Ovary (tissue), 9 donors: ENCODE measurements around the gene MYO3B. TPM values are rescaled to one million over a fixed set of nuclear protein-coding genes. Genes with fewer than 3 reads are reported as not detected.

Source experiments
- DNase-seq, 5 donors: peaks; one replicate each; pipeline ENCODE4 v3.0.0-alpha.2; 2019 to 2020
- H3K27ac ChIP-seq, 2 donors: fragments of 200-600 bp; one replicate each; pipeline versions ENCODE4 v1.5.1 to v1.8.0; 2019 to 2022
- H3K27me3 ChIP-seq: fragments of 200-600 bp; one replicate; pipeline ENCODE4 v1.8.0; 2022
- H3K36me3 ChIP-seq: fragments of 200-600 bp; sonication (generic); one replicate; pipeline ENCODE4 v1.5.1; 2019
- H3K4me1 ChIP-seq: one replicate; pipeline ENCODE4 v1.8.1; 2013; ENCODE audit warnings: mild to moderate bottlenecking, moderate library complexity; ENCODE audit not compliant: insufficient read depth
- H3K4me3 ChIP-seq: fragments of 200-600 bp; sonication (generic); one replicate; pipeline ENCODE4 v1.5.1; 2017
- H3K9me3 ChIP-seq, 2 donors: fragments of 200-600 bp in 1 of 2; sonication (generic) in 1 of 2; one replicate each; pipeline versions ENCODE4 v1.5.1 to v1.8.1; 2013 to 2019; ENCODE audit warnings: mild to moderate bottlenecking in 1 of 2, moderate library complexity in 1 of 2
- CTCF ChIP-seq, 3 donors: fragments of 450-650 bp in 2 of 3; fragments of 200-600 bp in 1 of 3; IDR thresholded peaks; one replicate each; pipeline versions ENCODE4 v1.5.1 to v1.8.0; 2016 to 2022; ENCODE audit warnings: antibody characterized with exemption in 3 of 3, mild to moderate bottlenecking in 1 of 3
- EP300 ChIP-seq: sonication (generic); formaldehyde crosslinking; IDR thresholded peaks from one replicate; pipeline ENCODE4 v1.6.1; 2017; ENCODE audit warnings: antibody characterized with exemption
- POLR2A ChIP-seq: fragments of 450-650 bp; IDR thresholded peaks from one replicate; pipeline ENCODE4 v1.6.1; 2017; ENCODE audit warnings: antibody characterized with exemption, mild to moderate bottlenecking, moderate library complexity
- WGBS, 3 donors: extraction: QIAGEN DNeasy Blood & Tissue Kit in 1 of 3; methylation state at CpG; one replicate each; pipeline versions ENCODE4 v1.1.5 to v1.1.7; 2013 to 2017; 5-methylcytosine and 5-hydroxymethylcytosine counted together
- intact Hi-C, 4 donors: fragments of 100-400 bp; cut with DNase I; formaldehyde crosslinking; loops; one replicate each; pipeline versions ENCODE4 v1.11.0 to v1.15.1; 2022 to 2023
- polyA plus RNA-seq, 2 donors: library from polyadenylated mRNA; stranded (reverse); fragments of 200-250 nt in 1 of 2; fragments of 350-450 nt in 1 of 2; fragmentation: Illumina TruSeq in 1 of 2; extraction: RNeasy Lipid Tissue Mini Kit (QIAGEN cat#74804) in 1 of 2; gene quantifications; one replicate each; pipeline ENCODE4 v1.2.3, GENCODE V29; 2013 to 2014
- total RNA-seq, 7 donors: library from RNA; depleted of rRNA in 2 of 7; stranded (reverse); fragments of >200 nt in 2 of 7; fragmentation: NEBNext Ultra II Directional in 3 of 7; extraction: Animal tissue kit (Norgen Biotek cat#: 25700) in 3 of 7; gene quantifications; one replicate each; pipeline versions ENCODE4 v1.1.0 to v1.2.4, GENCODE V29; 2016 to 2023
- donor health status: DM: no; HTN: no; CAD: no; lungs with moderate emphysema.
- donor health status: DM: no; HTN: no; CAD: no.
- donor health status: Bipolar disorder and iron deficiency.
- donor health status: DM: yes; HTN: yes; CAD: no.
- donor health status: DM: no; HTN: no; CAD: no.
- donor health status: DM: yes; HTN: yes; CAD: no.

The MYO3B gene
- total and polyA plus RNA-seq, 9 donors, result 0.04 to 1.3 (median 0.12) TPM; not detected in 2

GRCh38 chr2:170216428-170216827 lies 38.5 kb downstream of the MYO3B start:
- no peak overlapping the region for H3K27ac ChIP-seq
- no peaks in the 10 kb centered on the region for H3K9me3 ChIP-seq
- H3K4me3 ChIP-seq, result no peak overlapping the region
- intact Hi-C loops, result no loop called here
- H3K36me3 ChIP-seq, result no peaks in the 10 kb centered on the region
- 89 to 92% (median 89%) methylated on average over 3 of the region's 3 CpGs for WGBS, 3 donors
- no peak for DNase-seq
- no peaks in the 10 kb centered on the region for H3K4me1 ChIP-seq
- TF ChIP-seq POLR2A, result no peak
- TF ChIP-seq CTCF (IDR thresholded peaks at IDR 0.05), result no peak
- TF ChIP-seq EP300, result no peak
- H3K27me3 ChIP-seq, result no peaks in the 10 kb centered on the region

GRCh38 chr2:170216981-170217380 lies 39.0 kb downstream of the MYO3B start:
- intact Hi-C loops, result no loop called here
- no peak for DNase-seq
- Histone ChIP-seq H3K9me3 (no peaks in the 10 kb centered on the region), H3K27me3 (no peaks in the 10 kb centered on the region), H3K4me3 (no peak overlapping the region), H3K4me1 (no peaks in the 10 kb centered on the region), H3K36me3 (no peaks in the 10 kb centered on the region), H3K27ac (no peak overlapping the region)
- 62 to 66% (median 66%) methylated on average over 5 of the region's 5 CpGs for WGBS, 3 donors
- no peak for TF ChIP-seq EP300
- no peak for TF ChIP-seq POLR2A
- no peak for TF ChIP-seq CTCF (IDR thresholded peaks at IDR 0.05)

DNA sequence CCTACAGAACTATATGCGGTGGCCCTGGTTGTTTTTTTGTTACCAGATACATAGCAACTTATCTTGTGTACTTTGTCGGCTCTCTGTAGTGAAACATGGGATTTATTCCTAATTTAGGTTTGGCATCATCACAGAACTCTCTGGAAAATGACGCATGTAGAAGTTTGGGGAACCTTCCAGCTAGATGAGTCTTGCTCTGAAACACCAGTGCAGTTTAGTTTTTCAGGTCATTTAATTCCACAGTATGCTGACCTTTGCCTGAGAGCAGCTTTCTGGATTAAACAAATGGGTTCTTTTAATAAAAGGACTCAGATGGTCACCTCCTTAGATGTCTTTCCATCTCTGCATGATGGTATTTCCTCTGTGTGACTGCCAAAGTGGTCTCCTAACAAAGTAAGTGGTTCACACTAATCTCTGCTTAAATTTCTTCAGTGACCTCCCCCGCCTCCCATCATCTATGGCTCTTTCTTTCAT lies 39.9 kb downstream of the MYO3B start:
- Histone ChIP-seq H3K4me1 (no peaks in the 10 kb centered on the region), H3K36me3 (no peaks in the 10 kb centered on the region), H3K27me3 (no peaks in the 10 kb centered on the region), H3K4me3 (no peak overlapping the region), H3K9me3 (no peaks in the 10 kb centered on the region), H3K27ac (no peak overlapping the region)
- intact Hi-C loops, result no loop called here
- 78 to 92% (median 85%) methylated on average over 4 of the region's 4 CpGs for WGBS, 3 donors
- DNase-seq, result no peak
- TF ChIP-seq POLR2A, result no peak
- TF ChIP-seq EP300, result no peak
- no peak for TF ChIP-seq CTCF (IDR thresholded peaks at IDR 0.05)

- intact Hi-C loops, result no loop called here
- TF ChIP-seq EP300 (no peak), POLR2A (no peak), CTCF (IDR thresholded peaks at IDR 0.05) (no peak)
- DNase-seq, result no peak
- Histone ChIP-seq H3K36me3 (no peaks in the 10 kb centered on the region), H3K4me1 (no peaks in the 10 kb centered on the region), H3K4me3 (no peak overlapping the region), H3K9me3 (no peaks in the 10 kb centered on the region), H3K27me3 (no peaks in the 10 kb centered on the region), H3K27ac (no peak overlapping the region)
- WGBS, 3 donors, result 74 to 81% (median 75%) methylated on average over 2 of the region's 2 CpGs
Measured at GRCh38 chr2:170218456-170218855, 40.5 kb downstream of the MYO3B start.
